Measurements from ENCODE around the gene RAX.

- TF ChIP-seq GABPA (IDR thresholded peaks at IDR 0.05; ENCODE audit: low read depth) (no peak), CTCF (IDR thresholded peaks at IDR 0.05; ENCODE audit: insufficient read depth, low read length) (no peak), POLR2AphosphoS5 (IDR thresholded peaks at IDR 0.05; ENCODE audit: low read depth) (no peak)
These were observed 3.6 kb downstream of the RAX start for GRCh38 chr18:59269563-59270119.
